Thoracic aorta (tissue), 2 donors: ENCODE data around the gene ARHGEF37. TPM values are rescaled to one million over a fixed set of nuclear protein-coding genes. Genes with fewer than 3 reads are reported as not detected.

Experiments used
- ATAC-seq: fragments of 150-250 bp; one replicate; pipeline ENCODE4 v1.8.0; 2017; ENCODE audit warnings: low read depth; ENCODE audit not compliant: insufficient number of reproducible peaks, low FRiP score
- DNase-seq: peaks from one replicate; pipeline ENCODE4 v3.0.0-alpha.2; 2020; ENCODE audit warnings: low spot score
- H3K27ac ChIP-seq, 2 donors: fragments of 200-600 bp; sonication (generic); 1 replicate in 1 of 2; 2 replicates in 1 of 2; pipeline ENCODE4 v1.5.1; 2016; ENCODE audit warnings: mild to moderate bottlenecking in 2 of 2, moderate library complexity in 2 of 2
- H3K27me3 ChIP-seq: fragments of 200-600 bp; sonication (generic); replicated peaks from 2 replicates; pipeline ENCODE4 v1.6.0; 2016; ENCODE audit warnings: mild to moderate bottlenecking; ENCODE audit not compliant: insufficient read depth
- H3K36me3 ChIP-seq: fragments of 200-600 bp; sonication (generic); one replicate; pipeline ENCODE4 v1.5.1; 2016
- H3K4me1 ChIP-seq, 2 donors: fragments of 200-600 bp; sonication (generic); 1 replicate in 1 of 2; 2 replicates in 1 of 2; pipeline versions ENCODE4 v1.5.1 to v1.6.0; 2016; ENCODE audit warnings: low read depth in 2 of 2, mild to moderate bottlenecking in 1 of 2; ENCODE audit not compliant: control insufficient read depth in 1 of 2
- H3K4me3 ChIP-seq: fragments of 200-600 bp; sonication (generic); 2 replicates; pipeline ENCODE4 v1.5.1; 2016; ENCODE audit warnings: mild to moderate bottlenecking
- H3K9me3 ChIP-seq: fragments of 200-600 bp; sonication (generic); 2 replicates; pipeline ENCODE4 v1.5.1; 2016
- CTCF ChIP-seq: fragments of 200-600 bp; sonication (generic); IDR thresholded peaks from one replicate; pipeline ENCODE4 v1.5.1; 2019; ENCODE audit warnings: antibody characterized with exemption
- total RNA-seq, 2 donors: library from RNA; depleted of rRNA; stranded (reverse); fragments of >200 nt; gene quantifications; one replicate each; pipeline versions ENCODE4 v1.1.0 to v1.2.3, GENCODE V29; 2016

Gene ARHGEF37
- total RNA-seq, 2 donors from 2014 or later = 5.6 to 11.4 TPM

GRCh38 chr5:149684371-149684770 lies 103.1 kb downstream of the ARHGEF37 start:
- H3K36me3 ChIP-seq = no peaks in the 10 kb centered on the region
- no peaks in the 10 kb centered on the region for H3K27me3 ChIP-seq
- DNase-seq = no peak

More at GRCh38 chr5:149684371-149684770, 103.1 kb downstream of the ARHGEF37 start:
- no peak overlapping the region for H3K27ac ChIP-seq
- no peak for ATAC-seq
- H3K4me3 ChIP-seq = no peak overlapping the region
- H3K9me3 ChIP-seq = no peaks in the 10 kb centered on the region
- no peak for TF ChIP-seq CTCF
- H3K4me1 ChIP-seq = no peaks in the 10 kb centered on the region

Other genes with a start within 250 kb of the ARHGEF37 start
- 1 to 10 TPM; 7.9 to 9.7 TPM for gene GRPEL2, start 236.0 kb upstream of the ARHGEF37 start, total RNA-seq
- gene PCYOX1L, start 223.5 kb upstream of the ARHGEF37 start, total RNA-seq = 1 to 10 TPM; 7.3 to 7.8 TPM
- gene IL17B, start 202.2 kb upstream of the ARHGEF37 start, total RNA-seq = 1 to 10 TPM; 1.9 to 7.1 TPM
- gene CSNK1A1, start 30.1 kb upstream of the ARHGEF37 start, total RNA-seq = 100 to 1,000 TPM; 222 to 262 TPM
- gene PPARGC1B, start 148.8 kb downstream of the ARHGEF37 start, total RNA-seq = 1 to 10 TPM; 1.4 to 2.4 TPM